Fibroblast of lung (primary cell): ENCODE measurements around the gene MKKS.

Experiments
- EZH2 ChIP-seq: IDR thresholded peaks from 2 replicates; pipeline ENCODE4 v1.5.1; 2012; ENCODE audit warnings: low read length, control low read depth, mild to moderate bottlenecking; ENCODE audit errors: missing control alignments
- TF ChIP-seq, protein P1 (sequence below), 2 donors: IDR thresholded peaks in 1 of 2; conservative IDR thresholded peaks in 1 of 2; 1 replicate in 1 of 2; 2 replicates in 1 of 2; pipeline ENCODE4 v1.5.1; 2011 to 2012; ENCODE audit warnings: low read length in 2 of 2, control low read depth in 1 of 2, inconsistent platforms in 1 of 2, low read depth in 1 of 2, mild to moderate bottlenecking in 1 of 2

DNA sequence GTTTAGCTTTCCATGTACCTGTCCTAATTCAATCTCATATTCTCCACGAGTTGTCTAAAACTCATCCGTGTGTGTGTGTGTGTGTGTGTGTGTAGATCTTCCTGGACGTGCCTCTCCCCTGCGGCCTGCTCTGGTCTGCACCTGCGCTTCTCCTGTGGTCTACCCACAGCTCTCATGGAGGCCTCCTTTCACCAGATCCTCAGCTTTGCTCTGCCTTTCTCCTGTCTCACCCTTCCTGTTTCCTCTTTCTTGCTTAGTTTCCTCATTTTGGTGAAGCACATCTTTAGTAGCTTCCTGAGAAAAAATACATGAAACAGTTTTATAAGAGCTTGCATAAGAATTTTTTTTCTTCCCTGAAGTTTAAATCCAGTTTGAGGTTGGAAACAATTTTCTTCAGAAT lies 19.2 kb upstream of the MKKS start:
- TF ChIP-seq EZH2, result no peak
- TF ChIP-seq, protein P1, sequence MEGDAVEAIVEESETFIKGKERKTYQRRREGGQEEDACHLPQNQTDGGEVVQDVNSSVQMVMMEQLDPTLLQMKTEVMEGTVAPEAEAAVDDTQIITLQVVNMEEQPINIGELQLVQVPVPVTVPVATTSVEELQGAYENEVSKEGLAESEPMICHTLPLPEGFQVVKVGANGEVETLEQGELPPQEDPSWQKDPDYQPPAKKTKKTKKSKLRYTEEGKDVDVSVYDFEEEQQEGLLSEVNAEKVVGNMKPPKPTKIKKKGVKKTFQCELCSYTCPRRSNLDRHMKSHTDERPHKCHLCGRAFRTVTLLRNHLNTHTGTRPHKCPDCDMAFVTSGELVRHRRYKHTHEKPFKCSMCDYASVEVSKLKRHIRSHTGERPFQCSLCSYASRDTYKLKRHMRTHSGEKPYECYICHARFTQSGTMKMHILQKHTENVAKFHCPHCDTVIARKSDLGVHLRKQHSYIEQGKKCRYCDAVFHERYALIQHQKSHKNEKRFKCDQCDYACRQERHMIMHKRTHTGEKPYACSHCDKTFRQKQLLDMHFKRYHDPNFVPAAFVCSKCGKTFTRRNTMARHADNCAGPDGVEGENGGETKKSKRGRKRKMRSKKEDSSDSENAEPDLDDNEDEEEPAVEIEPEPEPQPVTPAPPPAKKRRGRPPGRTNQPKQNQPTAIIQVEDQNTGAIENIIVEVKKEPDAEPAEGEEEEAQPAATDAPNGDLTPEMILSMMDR (conservative IDR thresholded peaks at IDR 0.05 in 1 of 2, IDR thresholded peaks at IDR 0.05 in 1 of 2; ENCODE audit: low read depth in 1 of 2, low read length in 2 of 2), result no peak
